K562 treated with DMSO at 1 percent for 12 hours (cell line): ENCODE data around the gene NEURL2. TPM values are rescaled to one million over a fixed set of nuclear protein-coding genes. Genes with fewer than 3 reads are reported as not detected.

Experiments
- total RNA-seq: library from RNA; unstranded; fragments of 300-600 nt; gene quantifications from 2 replicates; pipeline ENCODE4 v1.2.3, GENCODE V29; 2022; ENCODE audit not compliant: insufficient read depth

Gene NEURL2, protein sequence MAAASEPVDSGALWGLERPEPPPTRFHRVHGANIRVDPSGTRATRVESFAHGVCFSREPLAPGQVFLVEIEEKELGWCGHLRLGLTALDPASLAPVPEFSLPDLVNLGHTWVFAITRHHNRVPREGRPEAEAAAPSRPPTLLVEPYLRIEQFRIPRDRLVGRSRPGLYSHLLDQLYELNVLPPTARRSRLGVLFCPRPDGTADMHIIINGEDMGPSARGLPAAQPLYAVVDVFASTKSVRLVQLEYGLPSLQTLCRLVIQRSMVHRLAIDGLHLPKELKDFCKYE
- 2.8 and 5.2 TPM in 2 replicates for total RNA-seq

DNA sequence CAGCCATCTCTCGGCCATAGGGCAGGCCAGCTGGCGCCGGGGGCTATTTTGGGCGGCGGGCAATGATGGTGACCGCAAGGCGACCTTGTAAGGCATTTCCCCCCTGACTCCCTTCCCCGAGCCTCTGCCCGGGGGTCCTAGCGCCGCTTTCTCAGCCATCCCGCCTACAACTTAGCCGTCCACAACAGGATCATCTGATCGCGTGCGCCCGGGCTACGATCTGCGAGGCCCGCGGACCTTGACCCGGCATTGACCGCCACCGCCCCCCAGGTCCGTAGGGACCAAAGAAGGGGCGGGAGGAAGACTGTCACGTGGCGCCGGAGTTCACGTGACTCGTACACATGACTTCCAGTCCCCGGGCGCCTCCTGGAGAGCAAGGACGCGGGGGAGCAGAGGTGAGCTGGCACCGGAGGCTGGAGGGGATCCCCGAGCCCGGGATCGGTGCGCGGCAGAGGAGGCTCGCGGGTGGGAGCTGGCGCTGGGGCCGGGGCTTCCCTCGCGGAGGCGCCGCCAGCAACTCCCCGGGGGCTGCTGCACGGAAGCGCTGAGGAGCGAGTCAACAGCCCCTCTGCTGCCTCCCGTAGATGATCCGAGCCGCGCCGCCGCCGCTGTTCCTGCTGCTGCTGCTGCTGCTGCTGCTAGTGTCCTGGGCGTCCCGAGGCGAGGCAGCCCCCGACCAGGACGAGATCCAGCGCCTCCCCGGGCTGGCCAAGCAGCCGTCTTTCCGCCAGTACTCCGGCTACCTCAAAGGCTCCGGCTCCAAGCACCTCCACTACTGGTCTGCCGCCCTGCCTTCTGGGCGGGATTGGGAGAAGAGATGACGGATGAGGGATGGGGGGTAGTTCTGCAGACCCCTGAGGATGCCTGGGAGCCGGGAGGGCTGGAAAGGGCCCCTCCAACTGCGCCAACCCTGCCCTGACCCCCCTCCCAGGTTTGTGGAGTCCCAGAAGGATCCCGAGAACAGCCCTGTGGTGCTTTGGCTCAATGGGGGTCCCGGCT lies at the start of gene NEURL2, which contains the start of gene CTSA:
Gene NEURL2 (minus strand): TSS at position 224 of the 999 bp plus-strand sequence. CDS start 217 bp downstream, at position 7.
Gene CTSA (plus strand): TSS at position 351 of the 999 bp plus-strand sequence. CDS start 234 bp downstream, at position 585.

DNA sequence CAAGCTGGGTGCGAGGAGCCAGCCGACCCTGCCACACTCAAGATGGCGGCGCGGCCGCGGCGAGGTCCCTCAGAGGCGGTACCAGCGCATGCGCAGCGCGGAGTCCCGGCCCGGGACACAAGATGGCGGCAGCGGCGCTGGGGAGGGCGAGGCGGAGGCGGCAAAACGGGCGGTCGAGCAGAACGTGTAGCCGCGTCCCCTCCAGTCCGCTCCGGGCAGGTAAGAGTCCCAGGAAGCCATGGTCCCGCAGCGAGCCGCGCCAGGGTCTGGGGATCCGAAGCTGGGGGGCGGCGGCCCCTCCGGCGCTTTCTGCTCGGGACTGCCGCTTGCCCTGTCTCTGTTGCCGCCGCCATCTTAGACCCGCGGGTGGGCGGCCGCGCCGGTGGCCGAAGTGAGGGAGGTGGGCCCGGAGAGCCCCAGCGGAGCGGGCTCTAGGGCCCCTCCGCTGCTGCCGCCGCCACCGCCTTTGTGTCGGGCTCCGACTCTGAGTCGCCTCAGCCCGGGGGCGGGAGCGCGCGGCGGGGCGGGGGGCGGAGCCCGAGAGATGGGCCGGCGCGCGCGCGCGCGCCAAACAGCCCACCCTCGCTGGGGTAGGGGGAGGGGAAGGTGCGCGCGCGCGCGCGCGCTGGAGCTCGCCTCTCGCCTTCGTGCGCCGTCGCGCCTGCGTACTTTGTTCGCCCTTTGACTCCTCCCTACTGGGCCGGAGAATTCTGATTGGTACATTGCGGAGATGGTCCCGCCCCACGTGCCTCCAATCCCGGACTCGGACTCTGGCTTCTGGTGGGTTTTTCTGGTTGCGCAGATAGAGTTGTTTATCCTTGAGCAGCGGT lies 43.8 kb upstream of the NEURL2 start, which contains the start of gene PCIF1:
Gene PCIF1 (plus strand): TSS at position 98 of the 830 bp plus-strand sequence. CDS start 4,317 bp downstream, outside the sequence.

DNA sequence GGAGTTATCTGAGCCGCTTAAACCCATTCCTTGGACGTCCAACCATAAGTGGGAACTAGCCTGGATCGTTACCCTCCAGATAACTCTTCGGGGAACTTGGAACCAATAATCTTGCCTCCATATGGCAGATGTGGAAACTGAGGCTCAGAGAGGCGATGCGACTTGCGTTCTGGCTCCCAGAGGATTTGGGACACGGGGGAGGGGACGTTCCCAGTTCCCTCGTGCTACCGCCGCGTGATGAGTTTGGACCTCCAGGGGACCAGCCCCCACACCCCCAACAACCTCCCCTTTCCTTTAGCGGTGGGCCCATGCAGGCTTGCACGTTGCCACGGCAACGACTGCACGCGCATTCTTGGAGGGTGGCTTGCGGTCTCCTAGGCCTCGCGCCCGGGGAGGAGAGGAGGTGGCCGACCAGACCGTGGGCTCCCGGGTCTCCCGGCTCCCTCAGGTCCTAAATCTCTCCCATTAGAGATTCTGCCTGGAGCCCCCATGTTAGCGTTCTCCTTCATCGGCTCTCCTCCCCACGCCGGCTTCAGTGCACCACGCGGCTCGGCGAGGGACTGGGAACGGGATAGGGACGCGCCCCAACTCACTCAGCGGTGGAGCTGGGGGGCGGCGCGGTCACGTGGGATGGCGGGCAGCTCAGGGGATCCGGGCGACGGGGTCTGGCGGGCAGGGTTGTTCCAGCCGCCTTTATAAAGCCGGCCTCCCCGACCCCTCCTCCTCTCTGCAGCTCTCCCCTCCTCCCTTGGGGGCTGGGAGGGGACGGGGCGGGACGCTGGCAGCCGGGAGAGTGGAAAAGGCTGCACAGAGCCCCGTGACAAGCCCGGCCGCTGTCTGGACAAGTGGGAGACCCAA lies 20.7 kb upstream of the NEURL2 start, which contains the start of gene PLTP:
Gene PLTP (minus strand): TSS at position 670 of the 858 bp plus-strand sequence. CDS start 703 bp downstream, outside the sequence.

DNA sequence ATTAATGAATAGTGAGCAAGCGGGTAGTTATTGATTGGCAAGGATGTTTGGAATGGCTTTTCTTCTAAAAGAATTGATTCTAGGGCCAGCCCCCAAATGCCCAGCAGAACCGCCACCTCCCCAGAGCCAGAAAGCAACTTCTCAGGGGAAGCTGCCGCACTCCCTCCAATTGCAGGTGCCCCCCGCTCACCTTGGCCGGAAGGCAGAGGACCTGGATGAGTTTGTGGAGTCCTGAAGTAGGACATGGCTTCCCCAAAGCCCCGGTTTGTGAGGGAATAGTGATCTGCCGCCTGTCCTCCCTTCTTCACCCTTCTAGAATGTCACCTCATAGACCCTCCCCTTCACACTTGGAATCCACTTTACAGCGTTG lies 3.7 kb downstream of the NEURL2 start, which contains the start of gene SPATA25:
Gene SPATA25 (minus strand): TSS at position 277 of the 370 bp plus-strand sequence. CDS start 32 bp downstream, at position 245.

DNA sequence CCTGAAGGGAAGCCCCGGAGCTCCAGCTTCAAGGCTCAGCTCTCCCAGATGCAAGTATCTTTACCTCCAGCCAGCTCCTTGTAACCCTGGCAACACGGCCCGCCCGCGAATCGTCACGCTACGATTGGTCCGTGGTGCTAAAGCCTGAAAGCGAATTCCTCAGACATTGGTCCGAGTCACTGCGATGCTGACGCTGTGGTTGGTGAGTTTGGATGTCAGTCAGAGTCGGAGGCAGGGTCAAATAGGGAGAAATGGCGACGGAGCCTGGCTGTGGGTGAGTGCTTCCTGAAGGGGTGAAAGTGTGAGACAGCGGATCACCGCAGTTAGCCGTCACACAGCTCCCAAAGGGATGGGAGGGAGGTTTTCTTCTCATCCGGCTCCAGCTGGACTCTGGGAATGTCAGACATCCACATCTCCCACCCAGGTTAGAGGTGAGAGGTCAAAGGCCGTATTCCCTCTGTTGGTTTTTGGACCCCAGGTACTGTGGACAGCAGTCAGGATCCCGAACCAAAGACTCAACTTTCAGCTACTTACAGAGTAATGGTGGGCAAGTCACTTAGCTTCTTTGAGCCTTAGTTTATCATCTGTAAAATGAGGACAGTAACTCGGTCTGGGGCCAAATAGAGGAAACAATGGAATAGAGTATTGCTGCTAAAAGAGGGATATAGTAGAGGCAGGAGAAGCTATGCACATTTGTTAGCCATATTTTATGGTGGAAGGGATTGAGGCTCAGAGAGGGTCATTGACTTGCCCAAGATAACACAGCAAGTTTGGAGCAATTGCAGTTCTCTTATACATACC lies 9.8 kb downstream of the NEURL2 start, which contains the start of gene ZSWIM1:
Gene ZSWIM1 (plus strand): TSS at position 240 of the 801 bp plus-strand sequence. CDS start 1,366 bp downstream, outside the sequence.

DNA sequence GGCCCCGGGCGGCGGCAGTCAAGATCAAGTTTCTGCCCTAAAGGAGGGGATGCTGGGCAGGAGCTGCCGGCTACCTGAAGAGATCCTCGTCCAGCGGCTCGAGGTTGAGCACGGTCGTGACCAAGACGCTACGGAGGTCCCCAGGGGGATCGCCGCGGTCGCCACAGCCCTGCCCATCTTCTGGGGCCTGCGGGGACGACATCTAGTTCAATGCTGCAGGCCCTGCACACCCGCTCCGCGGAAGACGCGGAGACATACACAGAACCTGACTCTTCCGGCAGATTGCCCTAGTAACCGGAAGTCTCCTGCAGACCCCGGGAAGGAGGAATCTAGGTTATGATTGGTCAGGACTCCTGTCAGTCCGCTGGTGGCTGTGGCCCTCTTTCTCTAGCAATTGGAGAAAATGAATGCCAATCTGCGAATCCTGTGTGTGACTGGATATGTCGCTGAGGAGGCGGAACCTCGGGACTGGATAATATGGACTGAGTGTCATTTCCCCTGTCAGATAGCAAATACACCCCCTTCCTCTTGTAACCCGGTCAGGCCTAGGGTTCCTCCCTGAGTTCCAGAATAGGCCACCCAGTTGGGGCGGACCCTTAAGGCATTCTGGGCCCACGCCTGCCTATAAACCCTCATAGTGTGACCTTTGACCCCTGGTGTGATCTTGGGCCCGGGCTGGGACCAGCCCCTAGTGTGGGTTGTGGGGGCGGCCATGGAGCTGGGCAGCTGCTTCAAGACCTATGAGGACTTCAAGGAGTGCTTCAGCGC lies 33.7 kb downstream of the NEURL2 start, which contains the start of the genes ACOT8 and ZSWIM3:
Gene ACOT8 (minus strand): TSS at position 279 of the 768 bp plus-strand sequence. CDS start 77 bp downstream, at position 202.
Gene ZSWIM3 (plus strand): TSS at position 501 of the 768 bp plus-strand sequence. CDS start 212 bp downstream, at position 713.

Other genes with a start within 250 kb of the NEURL2 start
- not detected in 2 replicates for gene WFDC11, start 221.0 kb downstream of the NEURL2 start, total RNA-seq
- gene WFDC13, start 189.2 kb downstream of the NEURL2 start, total RNA-seq: not detected in 2 replicates
- not detected in 2 replicates for gene WFDC10B, start 186.2 kb downstream of the NEURL2 start, total RNA-seq
- not detected in 2 replicates for gene SPINT4, start 168.9 kb downstream of the NEURL2 start, total RNA-seq
- not detected in 2 replicates for gene WFDC3, start 99.3 kb downstream of the NEURL2 start, total RNA-seq
- gene DNTTIP1, start 99.3 kb downstream of the NEURL2 start, total RNA-seq: 40.3 and 42.3 TPM in 2 replicates
- 1.5 TPM in 1 of 2 replicates, not detected in the other for gene UBE2C, start 78.6 kb downstream of the NEURL2 start, total RNA-seq
- gene TNNC2, start 63.9 kb downstream of the NEURL2 start, total RNA-seq: not detected in 2 replicates
- gene SNX21, start 57.4 kb downstream of the NEURL2 start, total RNA-seq: 1.9 and 3.5 TPM in 2 replicates
- gene ACOT8, start 33.8 kb downstream of the NEURL2 start, total RNA-seq: 68.3 and 90.4 TPM in 2 replicates
- 4.7 and 7.7 TPM in 2 replicates for gene ZSWIM3, start 33.6 kb downstream of the NEURL2 start, total RNA-seq
- gene ZSWIM1, start 10.0 kb downstream of the NEURL2 start, total RNA-seq: 6.8 and 16.3 TPM in 2 replicates
- gene SPATA25, start 3.6 kb downstream of the NEURL2 start, total RNA-seq: 1.9 TPM in 1 of 2 replicates, not detected in the other
- 53.1 and 90.7 TPM in 2 replicates for gene CTSA, start 127 bp upstream of the NEURL2 start, total RNA-seq
- 24.2 and 27.2 TPM in 2 replicates for gene PLTP, start 20.9 kb upstream of the NEURL2 start, total RNA-seq
- gene PCIF1, start 43.5 kb upstream of the NEURL2 start, total RNA-seq: 29.2 and 30.5 TPM in 2 replicates
- 4.5 and 15.5 TPM in 2 replicates for gene ZNF335, start 81.0 kb upstream of the NEURL2 start, total RNA-seq
- not detected in 2 replicates for gene MMP9, start 117.7 kb upstream of the NEURL2 start, total RNA-seq
- 21.0 TPM in 1 of 2 replicates, not detected in the other for gene SLC12A5, start 138.0 kb upstream of the NEURL2 start, total RNA-seq
- gene NCOA5, start 198.8 kb upstream of the NEURL2 start, total RNA-seq: 9.2 and 25.8 TPM in 2 replicates
- 2.7 and 4.3 TPM in 2 replicates for gene CD40, start 227.1 kb upstream of the NEURL2 start, total RNA-seq